ENCODE data around the gene WDR49.
"Not testable (repeated sequence)": the region's sequence is repeated elsewhere in the genome, so short reads cannot be mapped to it uniquely, and the experiment has no call there.

The WDR49 gene

DNA sequence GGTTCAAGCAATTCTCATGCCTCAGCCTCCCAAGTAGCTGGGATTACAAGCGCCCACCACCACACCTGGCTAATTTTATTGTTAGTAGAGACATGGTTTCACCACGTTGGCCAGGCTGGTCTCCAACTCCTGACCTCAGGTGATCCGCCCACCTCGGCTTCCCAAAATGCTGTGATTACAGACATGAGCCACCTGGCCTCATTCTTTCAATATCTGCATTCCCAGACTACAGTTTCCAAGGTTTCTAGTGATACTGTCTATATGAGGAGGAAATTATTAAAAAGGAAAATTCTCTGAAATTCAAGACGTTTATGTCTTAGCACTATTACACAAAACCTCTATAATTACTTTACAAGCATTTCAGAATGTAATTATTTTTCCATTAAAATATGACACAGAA lies 39.5 kb downstream of the WDR49 start:
- DNase-seq: not testable (repeated sequence)

GRCh38 chr3:167611718-167612117 lies 42.0 kb downstream of the WDR49 start:
- DNase-seq: no peak

DNA sequence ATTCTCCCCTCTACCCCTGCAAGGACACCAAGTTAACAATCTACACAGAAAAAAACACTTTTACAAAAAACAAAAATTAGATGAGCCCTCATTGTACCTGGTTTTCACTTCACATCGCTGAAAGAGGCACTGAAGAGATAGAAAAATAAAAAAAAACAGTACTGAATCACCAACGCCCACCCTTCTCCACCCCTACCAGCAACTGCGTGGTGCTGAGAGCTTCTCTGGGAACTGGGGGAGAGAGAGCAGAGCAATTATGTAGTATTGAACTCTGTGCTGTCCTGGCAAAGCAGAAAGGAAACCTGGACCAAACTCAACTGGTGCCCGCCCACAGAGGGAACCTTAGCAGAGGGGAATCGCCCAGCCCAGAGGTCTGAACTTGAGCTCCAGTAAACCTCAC lies 44.6 kb downstream of the WDR49 start:
- no peak for DNase-seq

DNA sequence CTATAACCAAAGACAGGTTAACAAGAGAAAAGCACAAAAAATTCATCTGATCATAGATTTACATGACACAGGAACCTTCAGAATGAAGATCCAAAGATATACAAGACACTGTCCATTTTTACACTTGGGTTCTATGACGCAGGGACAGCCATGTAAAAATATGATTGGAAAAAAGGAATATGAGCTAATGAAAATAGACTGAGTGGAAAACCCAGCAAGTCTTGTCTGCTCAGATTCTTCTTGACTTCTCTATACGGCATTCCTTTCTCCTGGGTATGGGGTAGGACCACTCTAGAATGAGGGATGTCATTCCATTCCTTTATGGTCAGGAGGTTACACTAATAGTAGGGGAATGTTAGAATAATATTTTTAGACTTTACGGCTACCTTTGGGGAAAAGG lies 46.9 kb downstream of the WDR49 start:
- DNase-seq: no peak

DNA sequence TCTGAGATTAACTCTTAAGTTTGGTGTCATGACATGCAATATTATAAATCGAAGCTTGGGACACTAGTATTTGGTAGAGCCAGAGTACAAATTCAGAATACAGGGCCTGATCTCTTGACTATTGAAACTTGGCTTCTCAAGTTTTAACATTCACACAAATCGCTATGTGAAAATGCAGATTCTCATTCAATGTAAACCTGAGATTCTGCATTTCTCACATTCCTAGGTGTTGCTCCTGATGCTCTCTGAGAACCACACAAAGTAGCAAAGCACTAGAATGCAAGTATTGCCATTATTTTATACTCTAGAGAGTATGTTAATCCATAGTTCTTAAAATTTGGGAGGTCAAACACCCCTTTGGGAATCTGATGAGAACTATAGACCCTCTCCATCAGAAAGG lies 47.9 kb downstream of the WDR49 start:
- DNase-seq: no peak

GRCh38 chr3:167602041-167602440 lies 51.7 kb downstream of the WDR49 start:
- DNase-seq: no peak

DNA sequence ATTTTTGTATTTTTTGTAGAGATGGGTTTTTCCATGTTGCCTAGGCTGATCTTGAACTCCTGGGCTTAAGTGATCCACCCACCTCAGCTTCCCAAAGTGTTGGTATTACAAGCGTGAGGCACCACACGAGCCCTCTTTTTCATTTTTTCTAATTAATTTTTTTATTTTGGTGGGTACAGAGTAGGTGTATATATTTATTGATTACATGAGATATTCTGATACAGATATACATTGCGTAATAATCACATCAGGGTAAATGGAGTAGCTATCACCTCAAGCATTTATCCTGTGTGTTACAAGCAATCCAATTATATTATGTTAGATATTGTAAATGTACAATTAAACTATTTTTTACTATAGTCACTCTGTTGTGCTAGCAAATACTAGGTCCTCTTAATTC lies 66.1 kb downstream of the WDR49 start:
- DNase-seq: no peak

DNA sequence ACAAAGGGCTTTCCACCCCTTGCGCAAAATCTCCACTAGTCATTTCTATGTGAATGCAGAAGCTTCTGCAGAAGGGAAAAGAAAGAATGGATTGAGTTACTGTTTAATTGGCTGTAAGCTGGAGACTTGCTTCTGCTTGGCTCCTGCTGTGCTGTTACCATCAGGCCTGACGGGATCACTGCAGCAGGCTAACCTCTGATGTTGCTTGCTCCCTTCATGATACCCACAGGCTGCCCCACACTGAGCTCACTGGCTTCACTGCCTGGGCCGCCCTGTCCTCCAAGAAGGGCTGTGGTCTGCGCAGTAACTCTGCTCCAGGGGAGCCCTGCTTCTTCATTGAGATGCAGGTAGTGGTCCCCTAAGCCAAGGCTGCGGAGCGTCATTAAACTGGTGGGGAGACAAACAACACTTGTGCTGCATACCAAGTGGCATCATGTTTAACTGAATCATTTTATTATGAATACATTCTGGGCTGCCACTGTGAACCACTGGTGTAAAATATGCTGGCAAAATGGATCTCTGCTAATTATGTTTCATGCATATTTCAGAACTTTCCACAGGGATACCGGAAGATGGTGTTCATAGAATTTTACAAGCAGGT lies 78.6 kb downstream of the WDR49 start:
- no peak for DNase-seq

DNA sequence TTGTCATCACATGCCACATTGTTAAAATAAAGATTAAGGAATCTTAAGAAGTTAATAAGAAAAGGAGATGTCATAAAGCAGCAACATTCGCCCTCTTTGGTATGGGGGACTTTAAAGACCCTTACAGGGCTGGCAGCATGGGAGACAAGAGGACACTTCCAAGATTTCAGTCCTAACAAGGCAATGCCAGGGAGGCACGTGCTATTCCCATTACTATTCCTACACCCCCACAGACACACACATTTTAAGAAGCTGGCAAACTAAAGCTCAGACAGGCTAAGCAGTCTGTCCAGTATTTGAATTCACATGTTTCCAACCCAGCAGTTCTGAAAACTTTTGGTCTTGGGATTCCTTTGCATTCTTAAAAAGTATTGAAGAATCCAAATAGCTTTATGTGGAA lies 80.8 kb downstream of the WDR49 start:
- DNase-seq: no peak

- no peak for DNase-seq
Observed at GRCh38 chr3:167568634-167569033, 85.1 kb downstream of the WDR49 start.

- no peak for DNase-seq
Observed at GRCh38 chr3:167565489-167565888, 88.3 kb downstream of the WDR49 start.

GRCh38 chr3:167564612-167565011 lies 89.1 kb downstream of the WDR49 start:
- no peak for DNase-seq

- DNase-seq: no peak
Observed at GRCh38 chr3:167559924-167560323, 93.8 kb downstream of the WDR49 start.

- DNase-seq: no peak
Observed at GRCh38 chr3:167554898-167555297, 98.8 kb downstream of the WDR49 start.

DNA sequence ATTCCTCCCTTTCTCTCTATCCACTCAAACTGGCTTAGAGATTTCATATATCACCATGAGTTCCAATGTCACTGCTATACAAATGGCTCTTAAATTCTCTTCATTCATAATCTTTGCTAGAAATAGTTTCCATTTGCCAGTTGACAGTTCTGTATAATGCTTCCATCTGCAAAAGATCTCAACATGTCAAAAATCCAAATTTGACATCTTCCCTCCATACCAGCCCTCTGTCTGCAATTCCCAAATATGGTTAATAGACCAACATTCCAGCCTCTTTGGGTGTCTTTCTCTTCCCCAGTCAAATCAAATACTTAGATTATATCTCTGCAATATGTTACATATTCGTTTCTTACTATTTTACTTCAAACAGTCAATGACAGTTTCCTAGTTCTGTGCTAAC lies 115.7 kb downstream of the WDR49 start:
- no peak for DNase-seq

DNA sequence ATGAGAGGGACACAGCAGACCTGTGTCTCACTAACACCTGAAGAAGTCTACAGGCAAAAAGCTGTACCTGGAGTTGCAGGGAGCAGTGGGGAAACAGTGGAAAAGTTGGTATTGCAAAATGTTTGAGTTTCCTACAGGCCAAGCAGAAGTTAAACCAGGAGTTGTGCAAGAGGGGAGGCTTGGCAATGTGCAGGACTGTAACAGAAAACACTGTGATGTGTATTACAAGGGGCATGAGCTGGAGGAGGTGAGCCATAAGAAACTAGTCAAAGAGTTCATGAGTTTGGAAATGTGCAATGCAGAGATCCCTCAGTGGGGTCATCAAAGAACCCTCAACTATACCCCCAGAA lies 132.8 kb downstream of the WDR49 start:
- DNase-seq: no peak

GRCh38 chr3:167520266-167521005 lies 133.3 kb downstream of the WDR49 start:
- no peak for DNase-seq

GRCh38 chr3:167507954-167508353 lies 145.8 kb downstream of the WDR49 start:
- DNase-seq: no peak

GRCh38 chr3:167502401-167502800 lies 151.3 kb downstream of the WDR49 start:
- DNase-seq: no peak

GRCh38 chr3:167501941-167502340 lies 151.8 kb downstream of the WDR49 start:
- no peak for DNase-seq

GRCh38 chr3:167497903-167498302 lies 155.8 kb downstream of the WDR49 start:
- no peak for DNase-seq

GRCh38 chr3:167493244-167493643 lies 160.5 kb downstream of the WDR49 start:
- DNase-seq: no peak

- no peak for DNase-seq
Observed at GRCh38 chr3:167491621-167492020, 162.1 kb downstream of the WDR49 start.

DNA sequence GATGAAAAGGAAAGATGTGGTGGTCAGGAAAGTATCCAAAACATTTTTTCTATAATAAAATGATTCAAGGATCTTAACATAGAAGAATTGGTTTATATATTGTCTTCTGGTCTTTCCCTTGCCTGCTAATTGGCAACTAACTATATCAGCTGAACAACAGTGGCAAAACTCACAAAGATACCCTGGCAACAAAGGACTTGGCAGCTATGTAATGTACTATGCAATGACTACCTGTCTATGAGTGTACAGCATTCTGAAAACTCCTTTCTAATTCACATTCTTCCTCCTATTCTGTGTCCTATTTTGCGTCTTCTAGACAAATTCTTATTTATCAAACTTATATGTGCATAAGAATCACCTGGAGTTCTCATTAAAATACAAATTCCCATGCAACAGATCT lies 164.2 kb downstream of the WDR49 start:
- no peak for DNase-seq

- DNase-seq: no peak
Observed at GRCh38 chr3:167487556-167487955, 166.2 kb downstream of the WDR49 start.

All from fibroblast of skin of back (primary cell).